GM19372 (cell line): ENCODE results near the gene CDKN3.
"Not testable (repeated sequence)": the region's sequence is repeated elsewhere in the genome, so short reads cannot be mapped to it uniquely, and the experiment has no call there.

ENCODE experiments used
- ATAC-seq: cut with Tn5 transposase; IDR thresholded peaks from one replicate; pipeline ENCODE4 v1.9.1; 2021; ENCODE audit warnings: mild to moderate bottlenecking, low read depth, moderate library complexity; ENCODE audit not compliant: unreplicated experiment

Gene CDKN3

GRCh38 chr14:54369343-54369742, 27.5 kb upstream of the CDKN3 start:
- no peak for ATAC-seq

- no peak for ATAC-seq
Measured at GRCh38 chr14:54370323-54371198, 26.2 kb upstream of the CDKN3 start.

GRCh38 chr14:54374117-54374884, 22.5 kb upstream of the CDKN3 start:
- ATAC-seq, result no peak

GRCh38 chr14:54377501-54377900, 19.3 kb upstream of the CDKN3 start:
- ATAC-seq, result no peak

- not testable (repeated sequence) for ATAC-seq
Measured at GRCh38 chr14:54378893-54379292, 17.9 kb upstream of the CDKN3 start.

- not testable (repeated sequence) for ATAC-seq
Measured at GRCh38 chr14:54380558-54380957, 16.2 kb upstream of the CDKN3 start.

- no peak for ATAC-seq
Measured at GRCh38 chr14:54381821-54382220, 15.0 kb upstream of the CDKN3 start.

- no peak for ATAC-seq
Measured at GRCh38 chr14:54383835-54384234, 13.0 kb upstream of the CDKN3 start.

GRCh38 chr14:54385556-54385955, 11.3 kb upstream of the CDKN3 start:
- no peak for ATAC-seq

GRCh38 chr14:54387328-54387727, 9.5 kb upstream of the CDKN3 start:
- no peak for ATAC-seq

- ATAC-seq, result no peak
Measured at GRCh38 chr14:54392131-54392859, 4.5 kb upstream of the CDKN3 start.

- not testable (repeated sequence) for ATAC-seq
Measured at GRCh38 chr14:54392986-54393884, 3.6 kb upstream of the CDKN3 start.

- ATAC-seq, result no peak
Measured at GRCh38 chr14:54394596-54394995, 2.2 kb upstream of the CDKN3 start.

- ATAC-seq, result no peak
Measured at GRCh38 chr14:54395284-54395683, 1.5 kb upstream of the CDKN3 start.

- ATAC-seq, result no peak
Measured at GRCh38 chr14:54395716-54396115, 1.1 kb upstream of the CDKN3 start.

- ATAC-seq, result no peak
Measured at GRCh38 chr14:54396183-54396492, 669 bp upstream of the CDKN3 start.

GRCh38 chr14:54399560-54399959, 2.8 kb downstream of the CDKN3 start:
- ATAC-seq, result no peak

GRCh38 chr14:54403401-54404005, 6.7 kb downstream of the CDKN3 start:
- not testable (repeated sequence) for ATAC-seq

- ATAC-seq, result no peak
Measured at GRCh38 chr14:54410215-54410614, 13.4 kb downstream of the CDKN3 start.

GRCh38 chr14:54411371-54411770, 14.6 kb downstream of the CDKN3 start:
- ATAC-seq, result no peak
